H9 (cell line): ENCODE data around the gene GRB7. TPM values are rescaled to one million over a fixed set of nuclear protein-coding genes. Genes with fewer than 3 reads are reported as not detected.

Experiments
- DNase-seq: peaks from one replicate; pipeline ENCODE4 v3.0.0-alpha.2; 2017
- H2AFZ ChIP-seq: one replicate; pipeline ENCODE4 v1.6.1; 2013; ENCODE audit warnings: mild to moderate bottlenecking, low read length, control low read depth, moderate library complexity
- H2AK5ac ChIP-seq: 2 replicates; pipeline ENCODE4 v1.6.1; 2013; ENCODE audit warnings: low read length, control low read depth, mixed read lengths; ENCODE audit not compliant: insufficient read length
- H2BK120ac ChIP-seq: one replicate; pipeline ENCODE4 v1.6.1; 2013; ENCODE audit warnings: low read depth, mild to moderate bottlenecking, low read length, control low read depth, inconsistent platforms; ENCODE audit not compliant: poor library complexity, severe bottlenecking
- H2BK12ac ChIP-seq: 2 replicates; pipeline ENCODE4 v1.6.1; 2013; ENCODE audit warnings: low read length, control low read depth, mixed read lengths, low read depth; ENCODE audit not compliant: insufficient read length
- H2BK15ac ChIP-seq: 2 replicates; pipeline ENCODE4 v1.6.1; 2013; ENCODE audit warnings: low read depth, low read length, control low read depth
- H2BK20ac ChIP-seq: one replicate; pipeline ENCODE4 v1.6.1; 2013; ENCODE audit warnings: low read depth, mild to moderate bottlenecking, low read length, control low read depth, inconsistent platforms; ENCODE audit not compliant: poor library complexity, severe bottlenecking
- H2BK5ac ChIP-seq: 2 replicates; pipeline ENCODE4 v1.6.1; 2013; ENCODE audit warnings: low read length, control low read depth, mixed read lengths; ENCODE audit not compliant: insufficient read length
- H3K14ac ChIP-seq: 2 replicates; pipeline ENCODE4 v1.6.1; 2013; ENCODE audit warnings: low read length, control low read depth; ENCODE audit not compliant: insufficient read depth
- H3K18ac ChIP-seq: 2 replicates; pipeline ENCODE4 v1.6.1; 2013; ENCODE audit warnings: low read depth, mild to moderate bottlenecking, mixed read lengths, low read length, control low read depth; ENCODE audit not compliant: insufficient read length
- H3K23ac ChIP-seq: 2 replicates; pipeline ENCODE4 v1.6.1; 2013; ENCODE audit warnings: low read length, control low read depth, mixed read lengths, low read depth; ENCODE audit not compliant: insufficient read length
- H3K23me2 ChIP-seq: 2 replicates; pipeline ENCODE4 v1.6.1; 2013; ENCODE audit warnings: low read depth, mild to moderate bottlenecking, mixed read lengths, low read length, control low read depth; ENCODE audit not compliant: insufficient read length, poor library complexity, severe bottlenecking
- H3K27ac ChIP-seq: 2 replicates; pipeline ENCODE4 v1.5.1; 2013; ENCODE audit warnings: low read length, control low read depth, mixed read lengths, low read depth; ENCODE audit not compliant: insufficient read length
- H3K27me3 ChIP-seq: 2 replicates; pipeline ENCODE4 v1.6.1; 2013; ENCODE audit warnings: low read length, control low read depth, inconsistent platforms; ENCODE audit not compliant: insufficient read depth
- H3K4ac ChIP-seq: 2 replicates; pipeline ENCODE4 v1.6.1; 2013; ENCODE audit warnings: low read depth, mild to moderate bottlenecking, control low read depth, inconsistent platforms, low read length, moderate library complexity
- H3K4me1 ChIP-seq: 2 replicates; pipeline ENCODE4 v1.6.1; 2013; ENCODE audit warnings: low read length, control low read depth, inconsistent platforms; ENCODE audit not compliant: insufficient read depth
- H3K4me2 ChIP-seq: 2 replicates; pipeline ENCODE4 v1.6.1; 2013; ENCODE audit warnings: low read length, control low read depth, mixed read lengths; ENCODE audit not compliant: insufficient read length, insufficient read depth
- H3K56ac ChIP-seq: 2 replicates; pipeline ENCODE4 v1.6.1; 2013; ENCODE audit warnings: low read depth, mild to moderate bottlenecking, mixed read lengths, low read length, control low read depth; ENCODE audit not compliant: insufficient read length
- H3K79me1 ChIP-seq: 2 replicates; pipeline ENCODE4 v1.6.1; 2013; ENCODE audit warnings: low read depth, mild to moderate bottlenecking, moderate library complexity, low read length, control low read depth, inconsistent platforms; ENCODE audit not compliant: insufficient read depth, poor library complexity, severe bottlenecking
- H3K79me2 ChIP-seq: 2 replicates; pipeline ENCODE4 v1.6.1; 2013; ENCODE audit warnings: low read length, control low read depth, inconsistent platforms; ENCODE audit not compliant: insufficient read depth
- H3K9ac ChIP-seq: 2 replicates; pipeline ENCODE4 v1.6.1; 2013; ENCODE audit warnings: low read length, control low read depth, mixed read lengths; ENCODE audit not compliant: insufficient read length; ENCODE audit errors: extremely low read depth
- H3K9me3 ChIP-seq: one replicate; pipeline ENCODE4 v1.6.1; 2013; ENCODE audit warnings: low read depth, low read length, inconsistent platforms; ENCODE audit not compliant: control insufficient read depth
- H3T11ph ChIP-seq: one replicate; pipeline ENCODE4 v1.6.1; 2013; ENCODE audit warnings: mild to moderate bottlenecking, low read length, control low read depth, inconsistent platforms
- H4K20me1 ChIP-seq: one replicate; pipeline ENCODE4 v1.6.1; 2013; ENCODE audit not compliant: control insufficient read depth, insufficient read length, insufficient read depth
- H4K5ac ChIP-seq: 2 replicates; pipeline ENCODE4 v1.6.1; 2013; ENCODE audit warnings: low read depth, mild to moderate bottlenecking, mixed read lengths, low read length, control low read depth; ENCODE audit not compliant: insufficient read length
- H4K8ac ChIP-seq: replicated peaks from 2 replicates; pipeline ENCODE4 v1.6.1; 2013; ENCODE audit warnings: low read length, control low read depth, mixed read lengths, low read depth; ENCODE audit not compliant: insufficient read length
- H4K91ac ChIP-seq: 2 replicates; pipeline ENCODE4 v1.6.1; 2013; ENCODE audit warnings: low read depth, mild to moderate bottlenecking, moderate library complexity, mixed read lengths, low read length, control low read depth; ENCODE audit not compliant: insufficient read length
- H3K27ac Mint-ChIP-seq, 3 experiments: 2 replicates in 2 of 3; 3 replicates in 1 of 3; pipeline ENCODE4 v1.8.0; 2020 to 2021; ENCODE audit warnings: mixed read lengths in 3 of 3, mild to moderate bottlenecking in 1 of 3, moderate library complexity in 1 of 3
- H3K27me3 Mint-ChIP-seq: 2 replicates; pipeline ENCODE4 v1.8.0; 2021; ENCODE audit warnings: low read depth, mild to moderate bottlenecking, moderate library complexity, mixed read lengths
- H3K36me3 Mint-ChIP-seq, 3 experiments: 2 replicates in 2 of 3; 3 replicates in 1 of 3; pipeline ENCODE4 v1.8.0; 2020 to 2021; ENCODE audit warnings: low read depth in 3 of 3, mixed read lengths in 3 of 3; ENCODE audit not compliant: insufficient read depth in 1 of 3
- H3K4me1 Mint-ChIP-seq, 2 experiments: 2 replicates each; pipeline ENCODE4 v1.8.0; 2020; ENCODE audit warnings: mixed read lengths in 2 of 2
- H3K4me3 Mint-ChIP-seq, 2 experiments: 2 replicates in 1 of 2; 3 replicates in 1 of 2; pipeline ENCODE4 v1.8.0; 2020 to 2021; ENCODE audit warnings: mild to moderate bottlenecking in 2 of 2, mixed read lengths in 2 of 2, moderate library complexity in 1 of 2
- H3K9me3 Mint-ChIP-seq, 2 experiments: 2 replicates in 1 of 2; 3 replicates in 1 of 2; pipeline ENCODE4 v1.8.0; 2020; ENCODE audit warnings: mild to moderate bottlenecking in 2 of 2, mixed read lengths in 2 of 2, moderate library complexity in 1 of 2
- CTCF ChIP-seq: fragments of 200-600 bp; sonication (generic); conservative IDR thresholded peaks from 3 replicates; pipeline ENCODE4 v1.8.0; 2021; ENCODE audit warnings: antibody characterized with exemption, mild to moderate bottlenecking
- WGBS: extraction: QIAGEN DNeasy Blood & Tissue Kit; methylation state at CpG from one replicate; pipeline ENCODE4 v1.1.7; 2013; ENCODE audit warnings: missing lambda C conversion rate, low lambda C conversion rate, mixed read lengths; ENCODE audit not compliant: insufficient read length; ENCODE audit errors: extremely low coverage; 5-methylcytosine and 5-hydroxymethylcytosine counted together
- total RNA-seq: library from RNA; stranded (reverse); gene quantifications from 2 replicates; pipeline ENCODE4 v1.2.1, GENCODE V29; 2021

GRB7 gene
- total RNA-seq, 1 experiment from 2014 or later, result 55.0 TPM

GRCh38 chr17:39735882-39736281 is 1.9 kb upstream of the GRB7 start:
- Histone ChIP-seq H3K79me1 (no peaks in the 10 kb centered on the region), H3K14ac (no peak overlapping the region), H3K9ac (no peak overlapping the region), H3K4ac (no peak overlapping the region), H3K4me1 (peaks cover under 1% of the 10 kb centered on the region; the same call in 1 of the 2 replicates), H3K4me2 (no peak overlapping the region), H4K20me1 (no peaks in the 10 kb centered on the region), H2BK15ac (no peak overlapping the region), H2AK5ac (no peak overlapping the region), H3T11ph (no peak overlapping the region), H2AFZ (no peak overlapping the region), H2BK12ac (no peak overlapping the region), H3K27ac (no peak overlapping the region), H3K79me2 (no peaks in the 10 kb centered on the region), H2BK5ac (no peak overlapping the region), H3K18ac (no peak overlapping the region), H3K9me3 (no peaks in the 10 kb centered on the region), H3K56ac (no peak overlapping the region), H3K23me2 (peaks cover 26% of the 10 kb centered on the region), H4K5ac (no peak overlapping the region), H3K27me3 (no peaks in the 10 kb centered on the region), H4K91ac (no peak overlapping the region), H2BK20ac (no peak overlapping the region), H3K23ac (no peak overlapping the region), H4K8ac (no peak overlapping the region), H2BK120ac (no peak overlapping the region)
- DNase-seq, result no peak
- H3K4me1 Mint-ChIP-seq, result peaks cover 26 to 32% of the 10 kb centered on the region in 2 experiments
- peaks cover 3% of the 10 kb centered on the region; the same call in 1 of the 2 replicates for H3K27me3 Mint-ChIP-seq
- no peak overlapping the region for H3K4me3 Mint-ChIP-seq
- no peaks in the 10 kb centered on the region for H3K9me3 Mint-ChIP-seq
- H3K27ac Mint-ChIP-seq, result peak overlapping the region in 2 of 3 experiments; percentile 13 to 71; a peak in 4 of 7 replicates
- WGBS, result no CpG with 5 or more reads among the region's 2 CpGs
- TF ChIP-seq CTCF, result no peak
- no peaks in the 10 kb centered on the region; a peak in 2 of 7 replicates for H3K36me3 Mint-ChIP-seq
